Activated naive CD4-positive, alpha-beta T cell (primary cell): ENCODE measurements around the gene ANKUB1.

Source experiments
- DNase-seq, 4 experiments: peaks; one replicate each; lab custom pipeline; 2025; lab: John Stamatoyannopoulos, UW

The ANKUB1 gene

GRCh38 chr3:149808209-149808829, 16.0 kb upstream of the ANKUB1 start:
- DNase-seq: peak in 3 of 4 experiments; percentile 2 to 29 (median 5)

GRCh38 chr3:149806171-149806778, 13.9 kb upstream of the ANKUB1 start:
- no peak for DNase-seq

GRCh38 chr3:149801639-149802038, 9.3 kb upstream of the ANKUB1 start:
- no peak for DNase-seq

GRCh38 chr3:149801195-149801594, 8.8 kb upstream of the ANKUB1 start:
- no peak for DNase-seq

- no peak for DNase-seq
Measured at GRCh38 chr3:149800693-149801092, 8.3 kb upstream of the ANKUB1 start.

- DNase-seq: no peak
Measured at GRCh38 chr3:149796026-149796425, 3.7 kb upstream of the ANKUB1 start.

- DNase-seq: no peak
Measured at GRCh38 chr3:149790698-149791097, 1.7 kb downstream of the ANKUB1 start.

GRCh38 chr3:149790268-149790667, 2.1 kb downstream of the ANKUB1 start:
- DNase-seq: no peak

- no peak for DNase-seq
Measured at GRCh38 chr3:149784064-149784704, 8.2 kb downstream of the ANKUB1 start.

GRCh38 chr3:149783576-149783975, 8.8 kb downstream of the ANKUB1 start:
- DNase-seq: no peak

GRCh38 chr3:149781741-149782140, 10.6 kb downstream of the ANKUB1 start:
- DNase-seq: no peak

- no peak for DNase-seq
Measured at GRCh38 chr3:149781211-149781610, 11.1 kb downstream of the ANKUB1 start.

GRCh38 chr3:149777414-149778214, 14.7 kb downstream of the ANKUB1 start:
- DNase-seq: no peak

GRCh38 chr3:149776170-149776569, 16.2 kb downstream of the ANKUB1 start:
- DNase-seq: no peak

- no peak for DNase-seq
Measured at GRCh38 chr3:149772861-149773260, 19.5 kb downstream of the ANKUB1 start.

- DNase-seq: no peak
Measured at GRCh38 chr3:149771652-149772271, 20.6 kb downstream of the ANKUB1 start.

GRCh38 chr3:149770246-149770645, 22.1 kb downstream of the ANKUB1 start:
- no peak for DNase-seq

GRCh38 chr3:149768704-149769103, 23.6 kb downstream of the ANKUB1 start:
- no peak for DNase-seq

GRCh38 chr3:149767720-149768119, 24.6 kb downstream of the ANKUB1 start:
- no peak for DNase-seq

GRCh38 chr3:149765762-149766334, 26.5 kb downstream of the ANKUB1 start:
- DNase-seq: no peak

- DNase-seq: no peak
Measured at GRCh38 chr3:149764302-149764701, 28.1 kb downstream of the ANKUB1 start.
